B cell (primary cell): ENCODE results near the gene CLASP1.

ENCODE experiments used
- EZH2 ChIP-seq: IDR thresholded peaks from 2 replicates; pipeline ENCODE4 v1.6.1; 2012; ENCODE audit warnings: borderline replicate concordance, low read depth, mild to moderate bottlenecking, moderate library complexity, low read length; ENCODE audit not compliant: insufficient read depth, poor library complexity, severe bottlenecking
- TF ChIP-seq, protein P1 (sequence below): fragments of 200-600 bp; IDR thresholded peaks from one replicate; pipeline ENCODE4 v1.8.0; 2022; ENCODE audit warnings: antibody characterized with exemption, mild to moderate bottlenecking

DNA sequence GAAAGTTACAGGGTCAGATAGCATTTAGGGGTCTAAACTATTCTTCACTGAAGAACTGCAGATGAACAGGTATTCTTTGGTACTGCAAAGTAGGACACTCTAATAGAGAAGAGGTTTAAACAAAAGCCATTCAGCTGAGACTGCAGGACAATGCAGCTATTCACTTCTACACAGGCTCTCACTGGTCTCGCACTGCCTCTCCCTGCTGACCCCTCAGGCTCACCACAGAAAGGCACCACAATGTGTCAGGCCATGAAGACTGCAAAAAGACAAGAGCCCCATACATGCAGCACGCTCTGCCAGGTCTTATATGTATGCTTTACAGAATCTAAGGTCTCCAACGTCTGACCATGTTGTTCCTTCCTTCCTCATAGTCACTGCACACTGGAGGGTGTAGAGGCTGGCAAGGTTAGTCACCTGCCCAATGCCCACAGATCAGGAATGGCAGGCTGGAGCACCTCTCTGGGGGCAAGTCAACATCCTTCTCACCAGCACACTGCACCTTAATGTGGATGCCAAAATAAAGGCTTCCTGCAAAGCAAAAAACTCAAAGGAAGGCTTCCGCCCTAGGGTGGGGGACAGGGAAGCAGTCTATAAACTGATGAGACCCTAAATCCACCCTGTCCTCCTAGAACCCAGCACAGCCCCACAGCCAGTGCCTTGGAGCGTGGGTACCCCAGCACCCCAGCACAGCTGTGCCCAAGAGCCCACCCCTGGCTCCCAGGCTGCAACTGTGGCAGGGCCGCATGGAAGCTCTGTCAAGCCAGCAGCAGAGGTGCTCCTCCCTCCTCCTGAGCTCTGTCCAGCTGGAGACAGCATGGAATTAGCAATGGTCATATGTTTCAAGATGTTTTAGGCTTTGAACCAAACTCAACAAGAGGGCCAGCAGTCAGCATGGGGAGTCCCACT lies 129.3 kb downstream of the CLASP1 start:
- TF ChIP-seq, protein P1, sequence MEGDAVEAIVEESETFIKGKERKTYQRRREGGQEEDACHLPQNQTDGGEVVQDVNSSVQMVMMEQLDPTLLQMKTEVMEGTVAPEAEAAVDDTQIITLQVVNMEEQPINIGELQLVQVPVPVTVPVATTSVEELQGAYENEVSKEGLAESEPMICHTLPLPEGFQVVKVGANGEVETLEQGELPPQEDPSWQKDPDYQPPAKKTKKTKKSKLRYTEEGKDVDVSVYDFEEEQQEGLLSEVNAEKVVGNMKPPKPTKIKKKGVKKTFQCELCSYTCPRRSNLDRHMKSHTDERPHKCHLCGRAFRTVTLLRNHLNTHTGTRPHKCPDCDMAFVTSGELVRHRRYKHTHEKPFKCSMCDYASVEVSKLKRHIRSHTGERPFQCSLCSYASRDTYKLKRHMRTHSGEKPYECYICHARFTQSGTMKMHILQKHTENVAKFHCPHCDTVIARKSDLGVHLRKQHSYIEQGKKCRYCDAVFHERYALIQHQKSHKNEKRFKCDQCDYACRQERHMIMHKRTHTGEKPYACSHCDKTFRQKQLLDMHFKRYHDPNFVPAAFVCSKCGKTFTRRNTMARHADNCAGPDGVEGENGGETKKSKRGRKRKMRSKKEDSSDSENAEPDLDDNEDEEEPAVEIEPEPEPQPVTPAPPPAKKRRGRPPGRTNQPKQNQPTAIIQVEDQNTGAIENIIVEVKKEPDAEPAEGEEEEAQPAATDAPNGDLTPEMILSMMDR: no peak
- TF ChIP-seq EZH2: no peak
